Fibroblast of skin of right quadriceps (primary cell): ENCODE data around the gene U2AF2.
A peak's percentile ranks its signal among the peaks of the same experiment; 100 is the strongest.

Experiments
- DNase-seq: peaks from one replicate; pipeline ENCODE4 v3.0.0-alpha.2; 2013

Gene U2AF2

GRCh38 chr19:55622242-55622969 is 32.4 kb upstream of the U2AF2 start:
- DNase-seq: no peak

DNA sequence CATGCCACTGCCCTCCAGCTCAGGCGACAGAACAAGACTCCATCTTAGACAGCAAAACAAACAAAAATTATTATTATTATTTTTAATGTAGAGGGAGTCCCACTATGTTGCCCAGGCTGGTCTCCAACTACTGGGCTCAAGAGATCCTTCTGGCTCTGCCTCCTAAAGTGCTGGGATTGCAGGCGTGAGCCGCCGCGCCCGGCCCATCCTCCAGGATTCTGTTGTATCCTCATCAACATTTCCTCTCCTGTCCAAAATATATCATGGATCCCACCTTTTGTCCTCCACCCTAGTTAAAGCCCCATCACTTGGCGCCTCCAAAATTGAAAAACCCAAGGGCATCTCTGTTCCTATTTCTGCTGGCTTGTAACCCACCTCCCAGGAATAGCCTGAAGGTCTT is 31.7 kb upstream of the U2AF2 start:
- DNase-seq: no peak

- DNase-seq: no peak
These were observed 31.3 kb upstream of the U2AF2 start for GRCh38 chr19:55623561-55623960.

GRCh38 chr19:55624109-55625003 is 30.5 kb upstream of the U2AF2 start, which contains the start of gene ZNF784:
ZNF784 (minus strand) TSS chr19:55624566; CDS start chr19:55624561, 5 bp downstream.
- DNase-seq: peak; percentile 91

GRCh38 chr19:55625004-55625326 is 29.9 kb upstream of the U2AF2 start:
- no peak for DNase-seq

DNA sequence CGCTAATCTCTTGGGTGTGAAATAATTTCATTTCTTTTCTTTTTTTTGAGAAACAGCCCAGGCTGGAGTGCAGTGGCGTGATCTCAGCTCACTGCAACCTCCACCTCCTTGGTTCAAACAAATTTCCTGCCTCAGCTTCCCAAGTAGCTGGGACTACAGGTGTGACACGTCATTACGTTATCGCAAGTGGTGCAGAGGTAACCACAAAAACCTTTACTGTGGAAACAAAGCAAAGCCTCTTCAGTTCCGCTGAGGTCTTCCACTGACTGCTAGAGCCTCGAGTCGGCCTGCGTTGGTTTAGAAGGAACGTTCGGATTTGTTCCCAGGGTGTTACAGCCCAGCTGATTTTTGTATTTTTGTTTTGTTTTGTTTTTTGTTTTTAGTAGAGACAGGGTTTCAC is 28.5 kb upstream of the U2AF2 start:
- no peak for DNase-seq

- peak; percentile 88 for DNase-seq
These were observed 22.4 kb upstream of the U2AF2 start for GRCh38 chr19:55632463-55632834.

DNA sequence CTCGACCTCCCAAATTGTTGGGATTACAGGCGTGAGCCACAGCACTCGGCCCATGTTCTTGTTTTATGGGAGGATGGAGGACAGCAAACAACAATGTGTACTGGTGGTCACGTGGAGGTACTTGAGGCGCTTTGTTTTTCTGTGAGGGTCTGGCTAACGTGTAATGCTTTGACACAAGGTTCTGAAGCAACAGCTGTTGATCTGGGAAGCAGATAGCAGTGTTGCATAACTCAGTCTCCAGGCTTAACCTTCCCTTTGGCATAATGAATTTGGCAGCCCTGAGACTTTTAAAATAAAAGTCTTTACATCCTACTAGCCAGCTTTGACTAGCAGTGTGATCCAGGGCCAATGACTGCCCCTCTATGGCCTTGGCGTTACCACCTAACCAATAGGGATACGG is 21.0 kb upstream of the U2AF2 start:
- DNase-seq: no peak

- no peak for DNase-seq
These were observed 19.5 kb upstream of the U2AF2 start for GRCh38 chr19:55635334-55635717.

DNA sequence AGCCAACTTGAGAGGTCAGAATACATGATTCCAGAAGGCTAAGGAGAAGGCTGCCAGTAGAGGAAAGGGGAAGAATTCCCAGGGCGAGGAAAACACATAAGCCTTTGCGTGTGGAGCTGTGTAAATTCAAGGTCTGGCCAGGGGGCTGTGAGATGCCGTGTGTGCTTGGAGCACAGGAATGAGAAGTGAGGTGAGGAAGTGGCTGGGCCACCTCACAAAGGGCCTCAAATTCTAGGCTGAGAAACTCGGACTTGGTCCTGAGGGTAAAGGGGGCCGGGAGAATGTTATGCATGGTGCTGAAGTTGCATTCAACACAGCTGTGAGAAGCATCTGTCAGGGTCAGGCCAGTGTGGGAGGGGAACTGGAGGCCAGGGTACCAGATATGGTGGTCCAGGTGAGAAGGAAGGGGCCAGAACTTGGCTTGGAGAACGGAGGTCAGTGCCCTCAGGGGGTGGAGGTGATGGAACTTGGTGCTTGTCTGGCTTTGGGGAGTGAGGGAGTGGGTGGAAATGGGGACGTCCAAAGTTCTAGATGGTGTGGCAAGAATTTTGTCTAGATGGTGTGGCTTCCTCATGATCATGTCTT is 18.9 kb upstream of the U2AF2 start:
- DNase-seq: no peak

- DNase-seq: no peak
These were observed 18.1 kb upstream of the U2AF2 start for GRCh38 chr19:55636723-55637122.

DNA sequence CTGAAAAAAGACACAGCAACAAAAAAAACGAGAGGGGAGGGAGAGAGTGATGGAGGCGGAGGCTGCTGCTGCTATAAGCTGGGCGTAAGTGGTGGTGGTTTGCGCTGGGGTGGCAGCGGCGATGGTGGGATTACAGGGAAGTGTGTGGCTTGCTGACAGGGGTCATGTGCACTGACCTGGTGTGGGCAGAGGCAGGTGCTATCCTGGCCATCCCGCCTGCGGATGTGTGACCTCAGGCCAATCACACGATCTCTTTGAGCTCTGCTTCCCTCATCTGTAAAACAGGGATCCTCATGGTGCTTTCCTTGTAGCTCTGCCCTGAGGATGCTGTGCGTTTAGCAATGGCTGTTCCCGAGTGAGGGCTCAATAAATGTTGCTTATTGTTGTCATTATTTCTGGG is 17.3 kb upstream of the U2AF2 start:
- no peak for DNase-seq

GRCh38 chr19:55638864-55639359 is 15.9 kb upstream of the U2AF2 start:
- peak; percentile 42 for DNase-seq

GRCh38 chr19:55640043-55640576 is 14.7 kb upstream of the U2AF2 start:
- DNase-seq: peak; percentile 74

DNA sequence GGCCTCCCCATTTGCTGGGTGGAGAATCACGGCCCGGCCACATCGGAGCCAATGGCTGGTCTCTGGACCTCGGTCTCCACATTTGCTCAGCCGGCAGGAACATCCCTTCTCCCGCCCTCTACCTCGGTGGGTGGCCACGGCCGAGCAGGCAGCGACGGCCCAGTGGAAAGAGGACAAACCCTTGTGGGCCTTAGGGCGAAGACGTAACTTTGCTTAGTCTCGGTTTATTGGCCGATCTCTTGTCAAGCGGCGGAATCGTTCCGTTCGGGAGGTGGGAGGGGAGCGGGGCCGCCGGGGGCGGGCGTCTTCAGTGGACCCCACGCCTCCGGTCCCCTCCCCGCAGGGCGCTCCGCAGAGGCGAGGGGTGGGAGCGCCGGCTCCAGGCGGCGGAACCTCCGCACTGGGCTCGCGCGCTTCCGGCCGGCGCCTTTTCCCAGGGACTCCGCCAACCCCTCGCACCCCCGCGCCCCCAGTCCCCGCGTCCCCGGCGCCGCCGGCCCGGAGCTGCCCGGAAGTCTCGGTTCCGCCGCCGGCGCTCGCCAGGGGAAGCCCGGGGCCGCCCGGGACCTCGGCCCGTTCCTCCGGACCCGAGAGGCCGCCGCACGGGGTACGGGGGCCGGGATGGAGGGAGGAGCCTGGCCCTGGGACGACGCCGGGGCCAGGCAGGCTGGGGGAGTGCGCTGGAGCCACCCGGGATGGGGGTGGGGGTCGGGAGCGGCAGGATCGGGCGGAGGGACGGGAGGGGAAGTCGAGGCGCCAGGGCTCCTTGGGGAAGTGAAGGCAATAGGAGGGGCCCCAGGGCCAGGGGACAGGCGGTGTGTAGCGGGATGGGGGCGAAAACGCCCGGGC is 14.0 kb upstream of the U2AF2 start, which contains the start of gene ZNF580:
TSS of gene ZNF580 (plus strand) at position 426 of the 849 bp plus-strand sequence. CDS start 1,507 bp downstream, outside the sequence.
- peak; percentile 82 for DNase-seq

DNA sequence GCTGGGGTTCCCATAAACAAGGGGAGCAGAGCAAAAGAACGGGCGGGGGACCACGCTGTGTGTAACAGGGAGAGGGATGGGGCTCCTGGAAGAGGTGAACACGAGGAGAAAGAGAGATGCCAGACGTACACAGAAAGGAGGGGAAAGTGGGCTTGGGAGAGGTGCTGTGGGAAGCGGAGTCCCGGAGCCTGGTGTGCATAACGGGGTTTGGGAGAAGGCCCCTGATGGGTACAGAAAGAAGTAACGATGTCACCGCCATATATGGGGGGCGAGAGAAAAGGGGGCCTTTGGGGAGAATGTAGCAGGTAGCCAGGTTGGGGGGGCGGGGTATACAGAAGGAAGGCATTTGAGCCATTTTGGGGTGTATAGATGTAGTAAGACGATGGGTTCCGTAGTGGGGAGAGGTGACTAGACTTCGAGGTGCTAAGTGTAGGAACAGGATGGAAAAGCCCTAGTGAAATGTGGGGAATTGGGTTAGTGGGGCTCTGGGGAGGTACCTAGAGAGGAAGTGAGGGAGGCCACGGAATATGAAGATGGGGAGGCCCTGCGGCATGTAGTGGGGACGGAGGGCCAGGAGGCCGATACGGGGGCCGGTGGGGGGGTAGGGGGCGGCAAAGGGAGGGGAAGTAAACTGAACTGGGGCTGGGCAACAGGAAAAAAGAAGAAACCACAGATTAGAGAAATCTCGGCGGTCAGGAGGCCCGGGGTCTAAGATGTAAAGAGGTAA is 13.2 kb upstream of the U2AF2 start:
- peak; percentile 22 for DNase-seq

GRCh38 chr19:55642153-55643002 is 12.5 kb upstream of the U2AF2 start:
- DNase-seq: no peak

DNA sequence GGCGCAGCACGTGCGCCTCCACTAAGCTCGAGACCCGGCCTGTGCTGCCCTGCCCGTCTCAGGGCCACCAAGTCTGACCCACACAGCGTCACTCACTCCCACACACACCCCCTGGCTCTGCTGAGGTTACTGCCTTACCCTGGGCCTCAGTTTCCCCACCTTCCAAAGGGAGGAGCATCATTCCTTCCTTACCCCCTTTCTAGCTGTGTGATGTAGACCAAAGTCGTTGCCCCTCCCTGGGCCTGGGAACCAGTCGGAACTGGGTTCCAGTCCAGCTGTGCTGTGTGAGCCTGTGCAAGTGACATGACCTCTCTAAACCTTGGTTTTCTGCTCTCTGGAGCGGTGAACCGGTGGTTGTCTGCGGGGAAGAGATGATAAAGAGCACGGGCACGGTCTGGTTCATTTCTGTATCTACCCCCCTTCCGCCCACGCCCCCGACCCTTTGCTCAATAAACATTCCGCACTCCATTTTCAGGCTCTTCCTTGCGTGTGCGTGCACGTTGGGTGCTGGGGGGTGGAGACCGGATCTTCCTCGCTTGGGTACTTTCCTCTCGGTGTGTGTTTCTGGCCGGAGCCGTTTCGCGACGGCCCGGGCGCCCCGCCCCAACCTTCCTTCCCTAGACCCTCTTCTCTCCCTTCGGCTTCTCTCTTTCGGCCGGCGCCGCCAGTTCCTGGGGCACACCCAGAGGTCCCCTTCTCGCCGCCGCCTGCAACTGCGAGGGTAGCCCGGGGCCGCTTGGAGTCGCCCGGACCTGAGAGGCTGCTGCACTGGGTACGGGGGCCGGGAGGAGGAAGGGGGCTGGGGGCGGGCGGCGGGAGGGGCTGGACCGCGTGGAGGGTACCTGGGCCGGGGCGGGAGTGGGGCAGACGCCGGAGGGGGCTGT is 11.6 kb upstream of the U2AF2 start, which contains the start of gene ZNF581:
TSS of gene ZNF581 (plus strand) at position 647 of the 884 bp plus-strand sequence. CDS start 923 bp downstream, outside the sequence.
- peak; percentile 71 for DNase-seq

DNA sequence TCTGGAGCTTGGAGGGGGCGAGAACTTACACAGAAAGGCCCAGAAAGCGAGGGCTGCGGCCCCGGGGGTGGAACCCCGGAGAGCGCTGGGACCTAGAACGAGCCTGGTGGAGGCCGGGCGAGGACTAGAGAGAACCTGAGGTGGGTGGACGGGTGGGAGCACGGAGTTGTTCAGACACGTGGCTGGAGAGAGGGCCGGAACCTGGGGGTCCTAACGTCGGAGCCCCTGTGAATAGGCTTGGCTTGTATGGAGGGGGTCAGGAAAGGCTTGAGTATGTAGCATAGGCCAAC is 11.0 kb upstream of the U2AF2 start:
- DNase-seq: no peak
